Endometrial microvascular endothelial cells (primary cell): ENCODE measurements around the gene PTPRE. TPM values are rescaled to one million over a fixed set of nuclear protein-coding genes. Genes with fewer than 3 reads are reported as not detected.

ENCODE experiments used
- in situ Hi-C: cut with HindIII; loops from 2 replicates; pipeline ENCODE4 v1.10.0; 2017; ENCODE audit warnings: low sequenced_read_pairs, low pct_unique_long_range_greater_than_20kb; ENCODE audit errors: inconsistent ontology term
- total RNA-seq: library from RNA; depleted of rRNA; stranded (reverse); fragments of >200 nt; gene quantifications from one replicate; pipeline ENCODE4 v1.2.3, GENCODE V29; 2015; ENCODE audit errors: inconsistent ontology term

PTPRE gene
- total RNA-seq, 1 donor from 2014 or later = 23.9 TPM

- in situ Hi-C loops = no loop called here
Observed at GRCh38 chr10:127904311-127905000, 2.4 kb upstream of the PTPRE start.

- in situ Hi-C loops = no loop called here
Observed at GRCh38 chr10:127905001-127905847, 1.7 kb upstream of the PTPRE start.

- in situ Hi-C loops = no loop called here
Observed at GRCh38 chr10:127905848-127906261, 1.0 kb upstream of the PTPRE start.

- in situ Hi-C loops = no loop called here
Observed at GRCh38 chr10:127907411-127908105, 655 bp downstream of the PTPRE start.

DNA sequence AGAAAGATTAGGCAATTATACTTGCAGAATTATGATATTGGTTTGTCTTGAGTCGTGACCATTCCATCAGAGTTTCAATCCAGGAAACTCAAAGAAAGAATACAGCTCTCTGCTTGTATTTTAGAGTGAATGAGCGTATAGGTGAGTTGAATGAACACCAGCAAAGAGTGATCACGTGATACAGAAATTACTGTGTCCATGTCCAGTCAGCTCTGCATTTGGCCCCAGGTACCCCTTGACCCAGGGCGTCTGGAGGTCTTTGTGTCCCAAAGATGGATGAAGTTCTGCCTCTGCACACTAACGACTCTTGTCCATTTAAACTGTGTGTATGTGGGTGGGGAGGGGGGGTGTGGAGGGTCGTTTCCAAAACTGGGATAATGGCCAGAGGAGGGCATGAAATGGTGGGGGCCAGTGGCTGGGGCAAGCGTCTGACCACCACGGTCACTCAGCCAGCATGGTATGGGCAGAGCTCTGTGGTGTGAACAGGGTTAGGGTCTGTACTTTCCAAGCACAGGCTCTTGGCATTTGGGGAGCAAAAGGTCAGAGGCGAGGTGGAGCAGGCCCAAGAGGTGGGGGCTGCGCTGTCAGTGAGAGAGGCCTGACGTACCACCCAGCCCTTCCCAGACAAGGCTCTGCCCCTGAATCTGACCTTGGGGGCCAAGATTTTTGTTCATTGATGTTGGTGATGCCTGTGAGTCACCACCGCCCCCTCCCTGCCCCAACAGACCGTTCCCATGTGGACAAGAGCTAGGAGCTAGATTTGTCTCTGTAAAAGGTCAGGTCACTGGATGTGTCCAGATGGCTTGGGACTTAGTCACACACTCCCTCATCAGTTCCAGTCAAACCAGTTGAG lies 1.4 kb downstream of the PTPRE start:
- in situ Hi-C loops = no loop called here

GRCh38 chr10:127908959-127909267 lies 2.0 kb downstream of the PTPRE start:
- in situ Hi-C loops = no loop called here

DNA sequence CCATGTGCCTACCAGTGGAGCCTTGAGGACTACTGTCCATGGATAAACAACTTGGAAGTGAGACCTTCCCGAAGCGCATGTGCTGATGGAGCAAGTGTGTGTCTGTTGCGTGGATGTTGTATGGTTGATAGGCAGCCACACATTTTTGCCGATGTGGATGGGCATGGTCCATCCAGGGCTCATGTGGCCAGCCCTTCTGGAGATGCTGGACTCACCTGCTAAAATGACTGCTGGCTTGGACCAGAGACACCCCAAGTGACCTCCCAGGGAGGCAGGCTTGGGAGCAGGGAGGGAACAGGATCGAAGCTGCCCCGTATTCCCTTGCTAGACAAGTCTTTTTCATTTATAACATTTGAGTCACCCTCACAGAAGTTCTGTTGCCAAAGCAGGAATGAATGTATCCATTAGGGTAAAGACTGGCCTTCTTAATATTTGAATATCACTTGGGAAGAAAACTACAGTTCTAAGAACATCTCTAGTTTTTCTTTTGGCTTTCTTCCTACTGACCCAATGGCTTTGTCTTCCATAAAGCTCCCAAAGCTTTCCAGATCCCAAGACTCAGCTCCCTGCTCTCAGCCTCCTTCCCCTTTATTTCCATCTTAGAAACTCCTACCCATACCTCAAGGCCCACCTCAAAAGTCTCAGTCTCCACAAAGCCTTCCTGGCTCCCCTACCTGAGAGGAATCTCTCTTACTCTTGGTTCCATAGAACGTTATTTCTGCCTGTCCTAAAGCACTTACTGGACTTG lies 3.0 kb downstream of the PTPRE start:
- in situ Hi-C loops = no loop called here

DNA sequence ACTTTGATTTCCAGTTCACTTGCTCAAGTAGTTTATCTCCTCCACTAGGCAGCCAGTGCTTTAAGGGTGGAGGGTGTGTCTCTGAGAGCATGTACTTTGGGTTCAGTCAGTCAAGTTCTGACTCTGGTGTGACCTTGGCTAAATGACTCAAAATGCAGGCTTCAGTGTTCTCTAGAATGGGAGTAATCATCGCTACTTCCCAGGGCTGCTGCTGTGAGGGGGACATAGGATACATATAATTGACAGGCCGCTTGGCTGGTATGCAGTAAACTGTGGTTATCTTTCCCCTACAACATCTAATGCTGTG lies 3.5 kb downstream of the PTPRE start:
- in situ Hi-C loops = no loop called here

GRCh38 chr10:127911218-127911866 lies 4.4 kb downstream of the PTPRE start:
- in situ Hi-C loops = no loop called here

- in situ Hi-C loops = no loop called here
Observed at GRCh38 chr10:127911867-127912257, 5.0 kb downstream of the PTPRE start.

DNA sequence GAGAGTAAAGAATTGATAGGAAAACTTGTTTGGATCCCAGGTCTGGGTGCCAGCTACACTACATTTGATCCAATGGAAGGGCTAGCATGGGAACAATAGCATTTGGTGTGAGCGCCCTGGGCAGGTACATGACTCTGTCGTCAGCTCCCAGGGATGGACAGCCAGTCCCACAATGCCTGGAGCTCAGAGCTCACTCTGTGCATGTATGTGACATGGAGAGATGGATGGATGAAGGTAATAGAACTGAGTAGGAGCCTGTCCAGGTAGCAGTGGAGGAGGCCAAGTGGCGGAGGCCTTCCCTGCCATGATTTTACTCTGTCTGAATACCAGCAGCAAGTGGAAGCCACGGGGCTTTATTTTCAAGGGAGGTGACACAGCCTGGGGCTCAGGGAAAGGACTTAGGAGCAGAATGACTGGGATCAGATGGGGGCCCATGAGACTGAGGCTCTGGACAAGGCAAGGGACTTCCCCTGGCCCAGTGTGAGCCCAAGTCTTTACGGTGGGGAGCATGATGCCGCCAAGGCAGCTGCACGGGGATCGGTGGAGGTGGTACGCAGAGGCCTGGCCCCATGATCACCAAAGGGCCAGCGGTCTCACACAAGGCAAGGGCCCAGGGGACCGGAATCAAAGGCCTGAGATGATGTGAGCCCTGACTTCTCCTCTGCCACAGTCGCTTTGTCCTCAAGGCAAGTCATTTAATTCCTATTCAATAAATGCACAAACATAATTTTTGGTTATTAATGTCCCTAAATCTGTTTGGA lies 5.9 kb downstream of the PTPRE start:
- in situ Hi-C loops = no loop called here

DNA sequence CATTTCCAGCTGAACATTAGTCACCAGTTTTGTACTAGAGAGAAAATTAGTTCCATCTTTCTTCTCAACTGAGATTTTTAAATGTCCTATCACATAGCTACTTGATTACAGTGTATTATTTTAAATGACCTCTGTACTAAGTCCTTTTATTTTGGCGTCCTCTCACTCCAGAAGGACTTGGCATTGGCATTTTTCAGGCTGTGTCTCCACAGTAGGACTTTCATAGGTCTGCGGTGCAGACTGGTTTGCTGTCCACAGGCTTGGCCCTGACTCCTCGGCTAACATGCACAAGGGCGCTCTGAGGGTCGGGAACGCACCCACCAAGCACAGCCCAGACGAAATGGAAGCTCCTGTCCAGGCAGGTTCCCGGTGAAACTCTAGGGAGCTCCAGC lies 6.5 kb downstream of the PTPRE start:
- in situ Hi-C loops = no loop called here

- in situ Hi-C loops = no loop called here
Observed at GRCh38 chr10:127915324-127915723, 8.4 kb downstream of the PTPRE start.

DNA sequence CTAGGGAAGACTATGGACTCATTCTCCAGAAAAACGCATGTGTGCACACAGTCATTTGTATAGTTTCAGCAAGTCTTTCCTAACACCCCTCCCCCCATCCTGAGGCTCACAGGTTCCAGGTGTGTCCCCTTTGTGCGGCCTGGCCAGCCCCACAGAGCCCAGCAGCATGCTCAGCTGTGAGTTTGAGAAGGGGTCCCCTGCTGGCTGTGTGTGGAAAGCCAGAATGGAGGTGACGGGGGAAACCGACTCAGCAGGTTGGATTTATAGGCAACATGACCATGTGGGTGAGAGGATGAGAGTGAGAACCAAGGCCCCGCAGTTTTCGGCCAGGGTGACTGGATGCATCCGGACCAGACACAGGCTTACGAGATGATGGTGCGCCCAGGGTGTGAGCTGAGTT lies 9.9 kb downstream of the PTPRE start:
- in situ Hi-C loops = no loop called here

DNA sequence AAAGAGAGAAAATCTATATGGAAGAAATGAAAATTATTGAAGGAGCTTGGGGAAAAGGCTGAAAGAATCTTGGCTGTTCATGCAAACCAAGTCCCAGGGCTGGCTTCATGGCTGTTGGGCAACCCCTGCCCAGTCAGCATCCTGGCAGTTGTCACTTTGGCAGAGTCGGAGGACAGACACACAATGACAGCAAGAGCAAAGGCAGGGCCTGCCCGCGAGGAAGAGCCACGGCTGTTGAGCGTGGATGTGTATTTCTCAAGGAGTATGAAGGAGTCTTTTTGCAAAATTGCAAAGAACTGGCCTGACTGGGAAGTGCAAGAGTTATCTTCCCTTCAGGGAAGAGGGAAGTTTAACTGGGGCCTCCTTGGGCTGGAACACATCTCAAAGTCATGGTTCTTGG lies 11.7 kb downstream of the PTPRE start:
- in situ Hi-C loops = no loop called here

GRCh38 chr10:127919418-127920271 lies 12.7 kb downstream of the PTPRE start:
- in situ Hi-C loops = no loop called here
